GM21723 (cell line): Measurements from ENCODE around the gene HTR2A.

ENCODE experiments used
- ATAC-seq: cut with Tn5 transposase; IDR thresholded peaks from one replicate; pipeline ENCODE4 v1.9.1; 2021; ENCODE audit warnings: mild to moderate bottlenecking, moderate library complexity; ENCODE audit not compliant: unreplicated experiment

The HTR2A gene

DNA sequence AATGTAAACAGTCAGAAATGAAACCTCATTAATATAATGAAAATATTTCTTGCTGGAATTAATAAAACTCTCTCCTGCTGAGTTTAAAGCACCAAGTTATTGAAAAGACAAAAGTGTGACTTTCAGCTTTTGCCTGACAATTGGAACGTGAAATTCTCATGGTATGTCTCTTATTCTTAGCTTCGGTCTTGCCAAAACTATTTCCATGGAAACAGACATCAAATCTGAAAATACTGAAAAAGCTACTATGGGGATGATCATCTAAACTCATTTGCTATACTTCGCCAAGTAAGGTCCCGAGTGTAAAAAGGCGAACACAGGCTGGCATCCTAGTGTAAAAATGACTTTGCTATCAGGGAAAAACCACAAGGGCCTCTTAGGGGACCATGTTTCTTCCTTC lies 22.8 kb downstream of the HTR2A start:
- ATAC-seq, result no peak

DNA sequence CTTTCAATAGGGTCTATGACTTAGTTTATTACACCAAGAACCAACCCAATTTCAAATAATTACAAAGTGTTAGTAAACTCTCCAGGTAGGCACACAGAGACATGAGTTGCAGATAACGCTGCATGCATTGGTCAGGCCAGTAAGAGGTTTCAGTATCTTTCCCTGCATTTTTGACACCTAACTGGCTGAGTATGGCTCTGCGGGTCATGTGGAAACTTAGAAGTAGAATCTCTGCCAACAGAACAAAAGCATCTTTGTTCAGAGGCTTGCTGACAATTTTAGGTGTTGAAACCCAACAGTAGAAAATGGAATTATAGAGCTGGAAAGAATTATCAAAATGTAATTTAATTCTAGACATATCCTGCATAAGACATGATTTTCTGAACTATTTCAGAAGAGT lies 25.3 kb downstream of the HTR2A start:
- no peak for ATAC-seq

DNA sequence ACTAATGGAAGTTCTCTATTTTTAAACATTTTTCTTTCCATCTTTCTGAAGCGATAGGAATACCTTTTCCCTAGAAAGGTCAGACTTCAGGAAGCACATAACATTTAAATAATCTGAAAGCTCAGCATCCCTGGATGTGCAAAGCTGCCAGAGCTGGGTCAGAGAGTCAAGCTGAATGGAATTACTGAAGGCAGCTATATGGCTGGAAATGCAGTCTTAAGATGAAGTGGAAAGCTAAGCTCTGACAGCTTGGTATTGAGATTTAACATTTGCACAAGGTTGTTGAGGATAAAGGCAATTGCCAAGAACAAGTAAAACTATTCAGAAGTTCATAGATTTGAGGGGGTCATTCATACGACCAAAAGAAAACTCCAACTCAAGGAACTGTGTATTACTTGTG lies 28.8 kb downstream of the HTR2A start:
- ATAC-seq, result no peak

DNA sequence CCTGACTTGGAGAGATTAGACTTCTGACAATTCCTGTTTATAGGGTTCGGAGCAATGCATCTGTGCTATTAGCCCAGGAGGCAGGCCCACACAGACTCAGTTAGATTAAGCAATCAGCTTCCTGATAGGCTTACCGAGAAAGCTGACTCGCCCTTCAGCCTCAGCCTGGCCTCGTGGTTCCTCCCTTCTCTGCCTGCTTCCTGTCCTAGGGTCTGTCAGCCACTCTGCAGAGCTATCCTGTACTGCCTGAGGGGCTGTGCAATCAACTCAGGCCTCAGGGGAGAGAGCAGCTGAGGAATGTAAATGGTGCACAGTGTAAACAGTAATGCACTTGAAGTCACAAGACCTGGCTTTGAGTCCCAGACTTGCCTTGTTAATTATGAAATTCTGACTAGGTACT lies 30.7 kb downstream of the HTR2A start:
- ATAC-seq, result no peak

DNA sequence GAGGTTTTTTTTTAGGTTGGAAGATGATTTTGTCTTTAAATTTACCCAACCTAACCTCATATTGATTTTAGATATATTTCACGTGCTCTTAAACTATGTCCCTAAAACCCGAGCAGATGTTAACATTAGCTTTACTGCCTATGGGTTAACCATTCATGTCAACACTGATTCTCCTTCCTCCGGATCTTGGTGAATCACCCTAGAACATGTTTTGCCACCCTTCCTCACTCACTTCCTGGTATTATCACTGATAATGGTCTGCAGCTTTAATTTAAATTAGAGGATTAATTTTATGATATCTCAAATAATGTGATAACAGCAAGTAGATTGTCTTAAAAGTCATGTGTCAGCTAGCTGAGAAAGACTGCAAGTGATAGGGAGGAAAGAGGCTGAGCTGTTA lies 31.9 kb downstream of the HTR2A start:
- no peak for ATAC-seq

DNA sequence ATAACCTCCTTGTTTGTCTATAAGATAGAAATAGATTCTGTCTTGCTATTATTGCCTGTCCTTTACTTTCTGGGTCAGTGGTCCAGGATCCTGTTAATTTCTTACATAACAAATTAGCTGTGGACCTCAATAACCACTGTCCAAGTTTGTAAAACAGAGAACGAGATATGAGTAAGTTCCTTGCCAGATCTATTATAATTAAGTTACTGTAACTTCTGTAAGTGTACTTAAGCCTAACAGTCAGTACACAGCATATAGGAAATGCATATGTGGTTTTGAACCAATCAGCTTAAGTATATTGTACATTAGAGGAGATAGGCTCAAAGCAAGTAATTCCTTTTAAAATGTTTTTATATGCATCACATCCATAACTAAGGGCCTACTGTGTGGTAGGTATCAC lies 34.9 kb downstream of the HTR2A start:
- no peak for ATAC-seq

DNA sequence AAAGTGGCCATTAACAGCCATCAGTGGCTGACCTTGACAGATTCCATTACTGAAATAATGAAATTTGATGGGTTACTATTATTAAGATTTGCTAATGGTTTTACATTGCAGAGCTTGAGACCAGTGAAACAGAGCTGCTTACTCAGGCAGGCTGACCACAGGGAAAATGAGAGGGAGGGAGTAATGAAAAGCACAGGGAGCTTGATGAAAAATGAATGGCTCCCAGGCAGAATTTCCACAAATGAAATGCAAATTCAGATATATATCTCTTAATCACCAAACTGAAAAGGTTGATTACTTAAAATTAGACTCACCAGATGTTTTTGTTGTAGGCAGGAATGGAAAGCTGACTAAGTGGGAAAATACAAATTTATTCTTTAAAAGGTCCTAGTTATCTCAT lies 36.1 kb downstream of the HTR2A start:
- no peak for ATAC-seq

DNA sequence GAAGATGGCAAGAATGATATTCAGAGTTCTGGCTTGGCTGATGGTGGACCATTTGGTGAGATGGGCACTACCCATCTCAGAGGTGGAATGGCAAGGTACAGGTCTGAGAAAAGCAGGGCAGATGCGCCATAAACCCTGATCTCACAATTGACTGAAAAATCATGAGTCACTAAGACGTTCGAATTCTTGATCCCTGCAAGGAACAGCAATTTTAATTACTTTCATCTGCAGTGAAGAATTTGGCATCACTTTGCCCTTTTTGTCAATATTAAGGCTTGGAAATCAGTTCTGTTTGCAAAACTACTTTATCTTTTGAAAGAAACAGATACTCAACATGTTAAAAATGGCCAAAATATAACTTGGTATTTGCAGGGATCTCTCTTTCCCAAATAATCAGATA lies 38.1 kb downstream of the HTR2A start:
- no peak for ATAC-seq

DNA sequence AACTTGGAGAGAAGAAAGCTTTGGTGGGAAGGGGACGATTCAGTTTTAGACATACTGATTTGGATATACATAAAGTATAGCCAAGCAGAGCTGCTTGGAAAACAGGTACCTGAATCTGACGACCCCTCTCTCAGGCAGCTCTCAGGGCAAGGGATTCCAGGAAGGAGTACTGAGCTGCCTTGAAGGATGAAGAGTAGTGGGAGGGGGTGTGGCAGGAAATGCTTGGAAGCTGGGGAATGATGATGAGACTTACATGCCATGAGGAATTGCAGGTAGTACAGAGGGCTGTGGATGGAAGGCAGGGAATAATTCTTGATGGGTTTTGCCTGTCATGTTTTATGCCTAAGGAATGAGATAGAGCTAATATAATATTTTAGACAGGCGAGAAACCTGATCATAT lies 38.7 kb downstream of the HTR2A start:
- ATAC-seq, result no peak

DNA sequence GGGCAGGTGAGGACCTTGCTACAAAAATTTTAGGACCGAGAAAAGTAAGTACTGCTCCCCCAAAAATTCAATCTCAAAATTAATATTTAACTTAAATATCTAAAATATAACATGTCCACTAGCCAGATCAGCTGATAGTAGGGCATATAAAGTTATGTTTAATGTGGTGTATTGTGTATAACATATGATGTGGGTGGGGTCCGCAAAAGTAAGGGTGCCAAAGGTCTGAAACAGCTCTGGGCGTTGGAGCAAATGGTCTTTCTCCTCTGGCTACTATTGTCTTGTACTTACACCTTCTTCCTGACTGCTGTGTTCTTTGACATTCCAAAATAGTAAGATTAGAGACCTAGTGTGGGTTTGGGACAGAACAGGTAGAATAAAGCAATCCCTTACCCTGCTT lies 41.2 kb downstream of the HTR2A start:
- no peak for ATAC-seq

DNA sequence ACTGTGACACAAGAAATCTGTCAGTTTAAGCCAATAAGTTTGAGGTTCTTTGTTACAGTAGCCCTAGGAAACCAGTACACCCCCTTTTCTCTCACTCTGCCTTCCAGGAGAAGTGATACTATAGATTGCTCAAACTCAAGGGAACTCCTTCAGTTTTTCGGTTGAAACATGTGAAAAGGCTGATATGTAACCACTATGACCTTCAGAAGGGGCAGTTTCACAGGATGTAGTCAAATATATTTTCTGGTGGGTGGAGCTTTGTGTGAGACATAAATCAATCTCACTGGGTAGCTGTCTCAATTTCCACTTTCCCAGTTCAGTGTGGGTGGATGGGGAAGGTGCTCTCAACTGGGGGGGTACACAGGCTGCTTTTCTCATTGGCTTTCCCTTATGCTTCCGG lies 41.7 kb downstream of the HTR2A start:
- peak; percentile 68 for ATAC-seq

DNA sequence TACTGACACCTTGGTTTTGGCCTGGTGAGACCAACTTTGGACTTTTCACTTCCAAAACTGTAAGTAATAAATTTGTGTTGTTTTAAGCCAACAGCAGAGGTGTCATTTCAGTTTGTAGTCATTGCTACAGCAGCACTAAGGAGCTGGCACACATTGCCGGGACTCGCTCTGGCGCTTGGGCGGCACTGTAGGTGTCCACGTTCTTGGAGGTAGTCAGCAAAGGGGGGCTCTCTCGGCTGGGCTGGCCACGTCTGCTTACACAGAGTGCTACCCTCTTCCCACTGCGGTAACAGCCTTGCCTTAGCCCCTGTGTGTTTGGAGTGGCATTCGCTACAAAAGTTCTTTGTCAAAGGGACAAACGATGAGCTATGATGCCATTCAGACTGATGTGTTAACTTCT lies 44.7 kb downstream of the HTR2A start:
- ATAC-seq, result no peak

DNA sequence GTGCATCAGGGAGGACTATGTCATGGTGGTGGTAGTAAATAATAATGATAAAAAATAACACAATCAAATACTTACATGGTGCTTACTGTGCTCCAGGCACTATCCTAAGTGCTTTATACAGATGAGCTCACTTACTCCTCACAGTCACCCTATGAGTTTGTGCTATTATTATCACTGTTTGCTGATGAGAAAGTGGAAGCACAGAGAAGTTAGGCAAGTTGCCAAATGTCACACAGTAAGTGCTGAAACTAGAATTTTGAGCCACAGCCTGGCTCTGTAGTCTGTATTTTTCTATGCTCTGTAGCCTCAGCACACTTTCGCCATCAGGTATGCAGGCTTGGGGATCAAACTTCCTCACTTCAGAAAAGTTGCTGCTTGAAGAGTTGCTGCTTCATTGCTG lies 46.6 kb downstream of the HTR2A start:
- no peak for ATAC-seq

DNA sequence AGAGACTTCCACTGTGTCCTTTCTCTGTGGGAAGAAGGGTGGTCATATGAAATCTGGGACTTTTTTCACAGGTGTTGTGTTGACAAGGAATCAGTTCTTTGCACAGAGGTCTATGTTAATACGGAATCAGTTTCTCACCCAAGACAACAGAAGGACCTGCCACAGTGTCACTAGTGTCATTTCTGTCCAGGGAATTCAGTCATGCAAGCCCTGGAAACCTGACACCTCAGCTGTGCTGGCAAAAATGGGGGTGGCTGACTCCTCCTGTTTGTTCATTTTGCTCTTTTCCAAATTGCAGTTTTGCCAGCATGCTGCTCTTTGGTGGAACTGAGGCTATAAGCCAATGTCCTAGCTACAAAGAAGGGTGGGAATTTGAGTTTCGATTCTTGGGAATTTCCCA lies 50.1 kb downstream of the HTR2A start:
- no peak for ATAC-seq

DNA sequence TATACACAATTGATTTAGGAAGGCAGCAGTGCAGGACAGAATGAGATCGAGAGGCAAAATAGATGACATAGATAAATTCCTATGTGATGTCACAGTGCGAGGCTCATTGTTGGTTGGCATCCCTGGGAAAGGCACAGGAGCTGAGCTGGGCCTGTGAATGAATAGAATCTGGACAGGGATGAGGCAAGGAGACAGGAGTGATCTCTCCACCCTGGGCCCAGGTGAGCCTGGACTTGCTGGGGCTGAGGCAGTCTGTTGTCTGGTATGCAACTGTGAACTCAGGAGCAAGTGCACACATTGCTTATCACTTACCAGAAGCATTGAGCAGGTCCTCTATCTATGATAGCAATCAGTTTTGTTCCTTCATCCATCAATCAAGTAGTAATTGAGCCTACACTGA lies 51.7 kb downstream of the HTR2A start:
- ATAC-seq, result no peak

DNA sequence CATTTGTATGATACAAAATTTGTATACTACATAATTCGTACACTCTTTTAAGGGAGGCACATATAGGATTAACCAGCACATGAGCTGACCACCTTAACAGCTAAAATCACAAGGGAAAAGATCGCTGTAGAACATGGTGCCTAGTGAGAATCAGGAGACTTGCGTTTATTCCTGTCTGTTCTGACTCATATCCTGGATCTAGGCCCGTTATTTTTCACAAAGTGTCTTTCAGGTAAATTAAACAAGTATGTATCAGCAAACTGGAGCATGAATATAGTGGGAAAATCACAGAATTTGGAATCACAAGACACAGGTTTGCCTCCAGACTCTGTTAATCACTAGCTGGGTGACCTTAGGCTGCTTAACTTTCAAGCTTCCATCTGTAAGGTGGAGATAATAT lies 52.4 kb downstream of the HTR2A start:
- ATAC-seq, result no peak

DNA sequence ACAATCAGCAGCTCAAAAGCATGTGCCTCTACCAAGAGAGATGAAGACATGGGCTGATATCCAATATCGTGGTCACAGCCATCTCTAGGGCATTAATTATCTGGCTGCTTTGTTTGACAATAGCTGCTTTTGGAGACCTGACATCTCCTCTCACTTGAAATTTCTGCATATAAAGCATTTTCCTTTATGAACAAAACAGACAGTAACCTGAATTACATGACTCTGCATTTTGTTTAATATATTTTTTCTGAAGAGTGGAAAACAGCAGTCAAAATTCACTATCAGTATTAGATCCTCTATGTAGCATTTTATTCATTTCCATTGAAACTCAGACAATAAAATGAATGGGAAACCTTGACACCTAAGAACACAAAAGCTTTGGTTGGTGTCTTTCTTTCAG lies 57.5 kb downstream of the HTR2A start:
- no peak for ATAC-seq

DNA sequence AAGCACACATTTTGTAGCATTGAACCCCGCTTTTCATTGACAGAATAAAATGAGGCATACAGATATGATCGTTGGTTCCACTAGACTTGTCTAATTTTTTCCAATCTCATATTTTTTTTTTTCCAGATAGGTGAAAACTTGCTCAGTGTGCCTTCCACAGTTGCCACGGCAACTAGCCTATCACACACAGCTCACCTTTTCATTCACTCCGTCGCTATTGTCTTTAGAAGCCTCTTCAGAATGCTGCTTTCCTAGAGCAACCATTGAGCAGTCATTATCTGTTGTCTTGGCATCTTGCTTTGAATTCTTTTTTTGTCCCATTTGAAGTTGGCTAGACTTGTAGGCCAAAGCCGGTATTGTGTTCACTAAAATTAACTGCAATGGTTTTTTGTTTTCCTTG lies 62.2 kb downstream of the HTR2A start:
- ATAC-seq, result no peak

DNA sequence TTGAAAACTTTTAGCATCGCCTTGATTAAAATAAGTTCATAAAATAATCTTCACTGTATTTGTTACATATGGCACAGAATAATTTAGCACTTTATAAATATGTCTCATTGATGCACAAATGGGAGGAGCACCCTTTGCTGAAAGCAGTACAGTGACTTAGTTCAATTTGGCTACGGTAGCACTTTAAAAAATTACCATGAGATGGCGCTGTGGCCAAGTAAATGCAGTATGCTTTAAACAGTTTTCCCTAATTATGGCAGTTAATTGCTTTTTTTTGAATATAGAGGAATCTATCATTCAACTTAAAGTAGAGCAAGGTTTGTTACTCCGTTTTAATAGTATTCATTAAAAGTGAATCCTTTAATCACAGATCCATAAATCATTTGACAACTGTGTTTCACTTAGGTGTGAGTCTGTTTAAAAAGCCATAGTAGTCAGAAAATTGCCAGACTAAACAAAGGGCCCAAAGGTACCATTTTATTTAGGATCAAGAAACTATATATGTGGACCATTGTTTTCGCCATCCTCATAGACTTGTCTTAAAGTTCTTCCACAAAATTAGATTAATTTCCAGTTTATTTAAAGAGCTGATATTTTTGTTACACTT lies 65.2 kb downstream of the HTR2A start:
- peak; percentile 51 for ATAC-seq

DNA sequence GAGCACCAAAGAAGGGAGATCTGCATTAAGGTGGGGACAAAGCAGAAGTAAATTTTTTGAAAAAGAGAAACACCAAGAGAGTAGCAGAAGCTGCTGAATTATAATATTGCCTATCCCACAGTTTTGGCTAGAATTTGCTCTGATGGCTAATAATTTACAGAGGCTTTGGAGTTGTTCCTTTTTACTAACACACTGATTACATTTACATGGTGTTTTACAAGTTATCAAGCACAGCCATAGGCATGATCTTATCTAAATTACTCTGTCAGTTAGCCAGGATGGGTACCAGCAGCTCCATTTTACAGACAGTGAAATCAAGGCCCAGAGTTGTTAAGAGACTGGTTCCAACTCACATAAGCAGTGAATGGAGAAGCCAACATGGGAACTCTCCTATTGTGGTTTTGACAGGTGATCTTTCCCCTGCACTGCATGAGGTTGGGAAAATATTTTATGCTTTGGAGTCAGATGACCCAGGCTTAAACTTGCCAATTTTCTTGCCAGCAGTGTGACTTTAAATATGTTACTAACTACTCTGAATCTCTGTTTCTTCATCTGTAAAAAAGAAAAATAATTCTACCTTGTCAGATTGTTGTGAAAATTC lies 66.3 kb downstream of the HTR2A start:
- no peak for ATAC-seq

DNA sequence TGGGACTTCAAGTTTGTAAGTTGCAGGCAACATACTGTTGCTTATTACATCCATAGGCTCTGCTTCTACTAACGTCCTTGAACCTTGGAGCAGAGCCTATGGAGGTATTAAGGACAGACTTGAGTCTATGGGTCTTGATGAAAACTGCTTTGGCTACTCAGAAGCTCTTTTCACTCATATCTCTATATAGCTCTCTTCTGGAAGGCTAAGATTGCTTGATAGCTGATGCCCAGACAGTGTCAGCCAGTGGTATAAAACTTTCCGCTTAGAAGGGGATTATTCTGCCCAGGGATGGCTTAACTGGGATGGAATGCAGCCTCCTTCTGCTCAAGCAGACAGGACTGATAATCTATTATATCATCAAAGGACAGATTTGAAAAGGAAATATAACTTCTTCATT lies 74.3 kb downstream of the HTR2A start:
- no peak for ATAC-seq

DNA sequence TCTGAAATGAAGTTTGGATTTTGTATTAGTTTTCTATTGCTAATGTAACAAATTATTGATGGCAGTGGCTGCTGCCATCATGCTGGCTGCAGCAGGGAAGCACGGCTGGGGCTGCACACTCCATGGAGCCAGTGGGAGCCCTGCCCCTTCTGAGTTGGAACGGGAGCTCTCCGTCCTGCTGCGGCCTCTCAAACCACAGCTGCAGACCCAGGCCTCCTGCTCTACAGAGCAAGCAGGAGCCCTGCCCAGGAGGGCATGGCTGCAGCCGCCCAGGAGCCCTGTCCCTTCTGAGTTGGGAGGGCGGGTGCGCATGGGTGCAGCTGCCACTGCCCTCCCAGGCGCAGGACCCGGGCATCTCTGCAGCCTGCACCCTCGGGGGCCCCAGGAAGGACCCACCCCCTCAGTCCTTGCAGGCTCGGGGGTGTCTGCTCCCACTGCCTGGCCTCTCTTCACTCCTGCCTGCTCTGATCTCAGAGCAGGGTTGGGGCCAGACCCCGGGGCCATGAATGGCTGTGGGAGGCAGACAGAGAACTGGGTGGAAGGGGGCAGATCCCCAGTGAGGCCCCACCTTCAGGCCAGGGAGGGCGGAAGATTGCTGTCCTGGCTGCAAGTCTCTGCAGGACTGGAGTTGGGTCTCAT lies 78.9 kb downstream of the HTR2A start:
- no peak for ATAC-seq

DNA sequence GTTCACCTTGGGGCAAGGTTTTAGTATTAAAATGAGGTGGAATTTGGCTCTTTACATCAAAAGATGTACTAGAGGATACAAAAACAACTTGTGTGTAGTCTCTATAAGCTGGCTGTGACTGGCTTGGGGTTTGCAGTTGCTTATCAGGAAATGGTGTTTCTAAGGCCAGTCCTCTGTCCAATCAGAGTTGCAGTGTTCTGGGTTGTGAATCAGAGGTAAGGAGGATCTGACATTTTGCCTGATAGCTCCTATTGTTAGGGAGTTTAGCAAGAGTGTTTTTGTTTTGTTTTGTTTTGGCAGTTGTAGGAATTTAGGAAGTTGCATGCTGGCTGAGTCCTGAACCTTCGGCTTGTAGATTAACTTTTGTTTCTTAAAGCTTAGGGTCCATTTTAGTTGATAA lies 79.8 kb downstream of the HTR2A start:
- no peak for ATAC-seq
